Activated naive CD4-positive, alpha-beta T cell treated with anti-CD3 and anti-CD28 coated beads, Interleukin-2, amount 50 U/mL, for 24 hours (primary cell): ENCODE results near the gene CAMK4.
A peak's percentile ranks its signal among the peaks of the same experiment; 100 is the strongest.

Experiments used
- H3K27ac Mint-ChIP-seq: one replicate; pipeline ENCODE4 v1.8.0; 2021; ENCODE audit warnings: mild to moderate bottlenecking, mixed read lengths
- H3K27me3 Mint-ChIP-seq: one replicate; pipeline ENCODE4 v1.8.0; 2021; ENCODE audit warnings: mixed read lengths
- H3K36me3 Mint-ChIP-seq: one replicate; pipeline ENCODE4 v1.8.0; 2021; ENCODE audit warnings: mixed read lengths
- H3K4me1 Mint-ChIP-seq: one replicate; pipeline ENCODE4 v1.8.0; 2021; ENCODE audit warnings: mixed read lengths
- H3K4me3 Mint-ChIP-seq: one replicate; pipeline ENCODE4 v1.8.0; 2021; ENCODE audit warnings: mild to moderate bottlenecking, mixed read lengths
- H3K9me3 Mint-ChIP-seq: one replicate; pipeline ENCODE4 v1.8.0; 2021; ENCODE audit warnings: mixed read lengths

The CAMK4 gene

GRCh38 chr5:111225926-111226325, 1.7 kb downstream of the CAMK4 start:
- peaks cover 6% of the 10 kb centered on the region for H3K36me3 Mint-ChIP-seq

GRCh38 chr5:111226556-111226955, 2.4 kb downstream of the CAMK4 start:
- Mint-ChIP-seq H3K9me3 (no peaks in the 10 kb centered on the region), H3K4me3 (peak overlapping the region; percentile 97), H3K36me3 (peaks cover 6% of the 10 kb centered on the region), H3K27me3 (no peaks in the 10 kb centered on the region), H3K4me1 (peaks cover 65% of the 10 kb centered on the region), H3K27ac (peak overlapping the region; percentile 99)

More at GRCh38 chr5:111225926-111226325, 1.7 kb downstream of the CAMK4 start:
- Mint-ChIP-seq H3K4me3 (peak overlapping the region; percentile 97), H3K4me1 (peaks cover 59% of the 10 kb centered on the region), H3K9me3 (no peaks in the 10 kb centered on the region), H3K27ac (peak overlapping the region; percentile 99), H3K27me3 (no peaks in the 10 kb centered on the region)

- Mint-ChIP-seq H3K27me3 (no peaks in the 10 kb centered on the region), H3K9me3 (no peaks in the 10 kb centered on the region), H3K36me3 (peaks cover 6% of the 10 kb centered on the region), H3K4me1 (peaks cover 71% of the 10 kb centered on the region), H3K27ac (peak overlapping the region; percentile 99), H3K4me3 (peak overlapping the region; percentile 97)
These were observed 3.1 kb downstream of the CAMK4 start for GRCh38 chr5:111227226-111227782.

- Mint-ChIP-seq H3K27ac (peak overlapping the region; percentile 99), H3K4me3 (peak overlapping the region; percentile 97), H3K36me3 (peaks cover 6% of the 10 kb centered on the region)
These were observed 3.6 kb downstream of the CAMK4 start for GRCh38 chr5:111227801-111228200.

GRCh38 chr5:111228520-111229220, 4.5 kb downstream of the CAMK4 start:
- Mint-ChIP-seq H3K4me1 (peaks cover 72% of the 10 kb centered on the region), H3K4me3 (peak overlapping the region; percentile 83), H3K27ac (peak overlapping the region; percentile 99), H3K27me3 (no peaks in the 10 kb centered on the region), H3K36me3 (peaks cover 6% of the 10 kb centered on the region), H3K9me3 (no peaks in the 10 kb centered on the region)

More at GRCh38 chr5:111227801-111228200, 3.6 kb downstream of the CAMK4 start:
- H3K9me3 Mint-ChIP-seq, result no peaks in the 10 kb centered on the region
- no peaks in the 10 kb centered on the region for H3K27me3 Mint-ChIP-seq
- H3K4me1 Mint-ChIP-seq, result peaks cover 71% of the 10 kb centered on the region

GRCh38 chr5:111229221-111229835, 5.1 kb downstream of the CAMK4 start:
- Mint-ChIP-seq H3K4me1 (peaks cover 79% of the 10 kb centered on the region), H3K27me3 (no peaks in the 10 kb centered on the region), H3K4me3 (peak overlapping the region; percentile 83), H3K36me3 (peaks cover 6% of the 10 kb centered on the region), H3K27ac (peak overlapping the region; percentile 99), H3K9me3 (no peaks in the 10 kb centered on the region)

- Mint-ChIP-seq H3K27ac (peak overlapping the region; percentile 99), H3K36me3 (peaks cover 6% of the 10 kb centered on the region), H3K4me1 (peaks cover 87% of the 10 kb centered on the region), H3K9me3 (no peaks in the 10 kb centered on the region), H3K27me3 (no peaks in the 10 kb centered on the region), H3K4me3 (peak overlapping the region; percentile 83)
These were observed 6.0 kb downstream of the CAMK4 start for GRCh38 chr5:111229871-111230810.

- Mint-ChIP-seq H3K9me3 (no peaks in the 10 kb centered on the region), H3K4me3 (peak overlapping the region; percentile 79), H3K27ac (peak overlapping the region; percentile 97), H3K36me3 (peaks cover 8% of the 10 kb centered on the region), H3K4me1 (peaks cover 94% of the 10 kb centered on the region), H3K27me3 (no peaks in the 10 kb centered on the region)
These were observed 6.9 kb downstream of the CAMK4 start for GRCh38 chr5:111231119-111231518.

GRCh38 chr5:111232311-111233051, 8.3 kb downstream of the CAMK4 start:
- Mint-ChIP-seq H3K36me3 (peaks cover 10% of the 10 kb centered on the region), H3K27me3 (no peaks in the 10 kb centered on the region)

GRCh38 chr5:111233052-111233374, 8.8 kb downstream of the CAMK4 start:
- H3K27ac Mint-ChIP-seq, result peak overlapping the region; percentile 99
- no peaks in the 10 kb centered on the region for H3K9me3 Mint-ChIP-seq
- H3K27me3 Mint-ChIP-seq, result no peaks in the 10 kb centered on the region
- H3K4me1 Mint-ChIP-seq, result peaks cover 94% of the 10 kb centered on the region
- peak overlapping the region; percentile 72 for H3K4me3 Mint-ChIP-seq
- H3K36me3 Mint-ChIP-seq, result peaks cover 9% of the 10 kb centered on the region

More at GRCh38 chr5:111232311-111233051, 8.3 kb downstream of the CAMK4 start:
- Mint-ChIP-seq H3K4me1 (peaks cover 94% of the 10 kb centered on the region), H3K9me3 (no peaks in the 10 kb centered on the region), H3K27ac (peak overlapping the region; percentile 94), H3K4me3 (peak overlapping the region; percentile 72)

GRCh38 chr5:111234125-111234524, 9.9 kb downstream of the CAMK4 start:
- H3K27ac Mint-ChIP-seq, result peak overlapping the region; percentile 99
- no peaks in the 10 kb centered on the region for H3K27me3 Mint-ChIP-seq
- no peaks in the 10 kb centered on the region for H3K9me3 Mint-ChIP-seq
- H3K4me3 Mint-ChIP-seq, result peak overlapping the region; percentile 88
- peaks cover 96% of the 10 kb centered on the region for H3K4me1 Mint-ChIP-seq
- peaks cover 9% of the 10 kb centered on the region for H3K36me3 Mint-ChIP-seq

GRCh38 chr5:111235635-111236034, 11.5 kb downstream of the CAMK4 start:
- Mint-ChIP-seq H3K27me3 (no peaks in the 10 kb centered on the region), H3K27ac (peak overlapping the region; percentile 99), H3K36me3 (peaks cover 6% of the 10 kb centered on the region), H3K4me3 (peak overlapping the region; percentile 88), H3K9me3 (no peaks in the 10 kb centered on the region), H3K4me1 (peaks cover 97% of the 10 kb centered on the region)

GRCh38 chr5:111236348-111236747, 12.2 kb downstream of the CAMK4 start:
- Mint-ChIP-seq H3K4me1 (peaks cover 97% of the 10 kb centered on the region), H3K4me3 (peak overlapping the region; percentile 88), H3K9me3 (no peaks in the 10 kb centered on the region), H3K27ac (peak overlapping the region; percentile 99), H3K36me3 (peaks cover 6% of the 10 kb centered on the region), H3K27me3 (no peaks in the 10 kb centered on the region)

GRCh38 chr5:111236995-111237394, 12.8 kb downstream of the CAMK4 start:
- Mint-ChIP-seq H3K4me1 (peaks cover 98% of the 10 kb centered on the region), H3K4me3 (peak overlapping the region; percentile 88), H3K9me3 (no peaks in the 10 kb centered on the region), H3K27me3 (no peaks in the 10 kb centered on the region), H3K36me3 (peaks cover 6% of the 10 kb centered on the region), H3K27ac (peak overlapping the region; percentile 99)

- Mint-ChIP-seq H3K27ac (peak overlapping the region; percentile 99), H3K4me1 (peaks cover 98% of the 10 kb centered on the region), H3K36me3 (peaks cover 8% of the 10 kb centered on the region), H3K9me3 (no peaks in the 10 kb centered on the region), H3K27me3 (no peaks in the 10 kb centered on the region), H3K4me3 (peak overlapping the region; percentile 88)
These were observed 13.3 kb downstream of the CAMK4 start for GRCh38 chr5:111237470-111237869.
